Measurements from ENCODE around the gene RASD2.

The RASD2 gene

DNA sequence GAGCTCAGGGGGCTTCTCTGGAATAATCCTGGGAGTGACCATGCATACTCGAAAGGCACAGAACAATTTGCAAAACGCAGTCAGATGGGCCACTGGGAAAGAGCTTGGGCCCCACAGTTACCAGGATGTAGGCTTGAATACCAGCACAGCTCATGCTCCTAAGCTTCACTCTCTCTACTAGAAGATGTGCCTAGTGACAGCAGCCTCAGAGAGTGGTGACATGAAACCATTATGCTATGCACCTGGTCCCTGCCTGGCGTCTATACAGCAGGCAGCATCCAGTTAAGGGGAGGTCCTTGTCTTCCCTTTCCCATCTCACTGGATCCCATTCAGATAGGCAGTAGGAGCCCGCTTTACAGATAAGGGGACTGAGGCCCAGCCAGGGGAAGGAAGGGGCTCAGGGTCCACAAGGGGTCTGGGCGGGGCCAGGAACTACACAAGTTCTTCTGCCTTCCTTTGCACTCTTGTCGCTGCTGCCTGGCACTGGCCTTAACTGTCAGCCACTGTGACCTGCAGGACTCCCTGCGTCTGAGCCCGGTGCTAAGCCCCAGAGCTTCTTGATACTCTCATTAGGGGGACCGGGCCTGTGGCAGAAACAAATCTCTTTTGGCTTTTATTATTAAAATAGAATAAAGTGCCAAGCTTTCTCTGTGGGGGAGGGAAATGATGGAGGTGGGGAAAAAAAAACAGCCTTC, 21.2 kb upstream of the RASD2 start:
- no peak for DNase-seq

DNA sequence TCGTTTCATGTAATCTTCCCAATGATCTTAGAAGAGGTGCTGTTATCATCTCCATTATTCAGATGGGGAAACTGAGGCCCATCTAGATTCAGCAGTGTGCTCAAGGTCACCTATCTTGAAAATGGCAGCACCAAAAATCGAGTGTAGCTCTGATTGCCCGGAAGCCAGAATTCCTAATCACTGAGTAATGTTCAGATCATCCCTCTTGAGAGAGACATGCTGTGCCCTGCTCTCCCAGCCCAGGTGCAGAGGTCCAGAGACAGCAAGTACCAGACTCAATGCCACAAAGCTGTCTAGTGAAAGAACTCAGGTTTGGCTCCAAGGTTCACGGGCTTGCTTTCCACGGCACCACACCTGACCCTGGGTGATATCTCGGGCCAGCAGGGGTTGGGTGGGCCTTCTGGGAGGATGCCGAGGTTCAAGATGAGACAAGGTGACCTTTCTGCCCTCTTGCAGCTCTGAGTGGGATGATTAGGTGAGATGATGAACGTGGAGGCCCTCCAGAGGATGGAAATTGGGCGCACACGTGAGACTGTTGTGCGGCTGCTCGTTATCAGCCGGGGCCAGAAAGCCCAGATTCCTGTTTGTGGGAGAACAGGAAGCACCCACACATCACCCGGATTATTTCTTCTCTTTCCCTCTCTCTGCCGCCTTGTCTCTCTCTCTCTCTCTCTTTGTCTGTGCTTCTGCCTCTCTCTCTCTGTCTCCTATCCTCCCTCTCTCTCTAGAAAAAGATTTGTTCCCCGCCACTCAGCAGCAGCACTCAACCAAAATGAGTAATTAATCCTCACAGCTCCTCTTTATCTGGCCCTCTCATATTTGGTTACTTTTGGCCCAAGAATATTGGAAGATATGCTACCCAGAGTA, 19.0 kb upstream of the RASD2 start:
- DNase-seq = no peak

GRCh38 chr22:35522225-35523149, 18.1 kb upstream of the RASD2 start:
- no peak for DNase-seq

DNA sequence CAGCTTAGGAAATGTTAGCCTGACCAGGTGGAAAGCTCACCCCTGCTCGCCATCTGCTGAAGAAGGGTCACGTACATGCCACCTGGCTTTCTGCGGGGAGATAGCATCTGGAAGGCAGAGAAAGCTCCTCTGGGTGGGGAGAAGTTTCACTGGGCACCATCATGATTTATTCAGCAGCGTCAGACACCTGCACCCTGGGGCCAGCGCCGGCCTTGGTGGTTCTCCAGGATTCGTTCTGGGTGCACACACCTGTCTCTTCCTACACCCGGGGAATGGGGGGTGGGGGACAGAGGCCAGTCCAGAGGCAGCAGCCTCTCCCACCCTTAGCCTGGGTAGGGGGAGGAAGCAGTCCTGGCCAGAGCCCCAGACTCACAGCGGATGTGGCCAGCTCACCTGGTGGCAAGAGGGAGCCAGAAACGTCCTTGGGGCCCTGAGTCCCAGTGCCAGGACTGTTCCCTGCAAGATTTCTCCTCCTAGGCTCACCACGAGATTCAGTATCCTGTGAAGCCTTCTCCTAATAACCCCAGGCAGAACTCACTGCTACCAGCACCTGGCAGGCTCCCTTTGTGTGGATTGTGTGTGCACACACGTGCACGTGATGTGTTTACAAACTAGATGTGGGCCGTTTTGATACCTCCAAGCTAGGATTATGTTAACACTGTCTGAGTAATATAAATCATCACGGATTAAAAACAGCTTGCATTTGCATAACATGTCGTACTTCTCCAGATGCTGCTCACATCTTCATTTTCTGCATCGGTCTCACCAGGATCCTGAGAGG, 17.3 kb upstream of the RASD2 start:
- no peak for DNase-seq

DNA sequence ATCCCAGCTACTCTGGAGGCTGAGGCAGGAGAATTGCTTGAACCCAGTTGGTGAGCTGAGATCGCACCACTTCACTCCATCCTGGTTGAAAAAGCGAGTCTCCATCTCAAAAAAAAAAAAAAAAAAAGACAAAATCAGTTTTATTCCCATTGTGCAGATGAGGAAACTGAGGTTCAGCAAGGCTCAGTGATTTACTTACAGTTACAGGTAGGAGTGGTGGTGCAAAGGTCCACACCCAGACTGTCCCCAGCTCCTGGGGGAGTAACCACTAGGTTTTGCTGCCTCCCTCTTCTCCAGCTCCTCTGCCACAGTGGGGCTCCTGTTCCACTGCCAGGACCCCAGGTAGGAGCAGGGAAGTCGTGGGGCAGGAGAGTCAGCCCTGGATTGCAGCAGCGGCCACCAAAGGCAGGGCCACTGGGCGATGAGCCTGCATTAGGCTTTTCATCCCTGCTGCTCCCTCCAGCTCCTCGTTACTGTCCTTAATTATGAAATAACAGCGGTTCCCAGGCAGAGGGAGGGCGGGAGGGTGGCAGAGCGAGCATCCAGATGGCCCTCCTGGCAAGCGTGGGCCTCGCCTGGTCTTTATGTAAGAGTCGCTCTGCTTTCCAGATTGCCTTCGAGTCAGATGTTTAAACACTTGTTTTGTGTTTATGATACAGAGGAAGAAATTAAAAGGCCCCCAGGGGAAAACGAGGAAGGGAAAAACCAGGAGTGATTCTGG, 15.5 kb upstream of the RASD2 start:
- DNase-seq = peak in 1 of 2 experiments; percentile 71

DNA sequence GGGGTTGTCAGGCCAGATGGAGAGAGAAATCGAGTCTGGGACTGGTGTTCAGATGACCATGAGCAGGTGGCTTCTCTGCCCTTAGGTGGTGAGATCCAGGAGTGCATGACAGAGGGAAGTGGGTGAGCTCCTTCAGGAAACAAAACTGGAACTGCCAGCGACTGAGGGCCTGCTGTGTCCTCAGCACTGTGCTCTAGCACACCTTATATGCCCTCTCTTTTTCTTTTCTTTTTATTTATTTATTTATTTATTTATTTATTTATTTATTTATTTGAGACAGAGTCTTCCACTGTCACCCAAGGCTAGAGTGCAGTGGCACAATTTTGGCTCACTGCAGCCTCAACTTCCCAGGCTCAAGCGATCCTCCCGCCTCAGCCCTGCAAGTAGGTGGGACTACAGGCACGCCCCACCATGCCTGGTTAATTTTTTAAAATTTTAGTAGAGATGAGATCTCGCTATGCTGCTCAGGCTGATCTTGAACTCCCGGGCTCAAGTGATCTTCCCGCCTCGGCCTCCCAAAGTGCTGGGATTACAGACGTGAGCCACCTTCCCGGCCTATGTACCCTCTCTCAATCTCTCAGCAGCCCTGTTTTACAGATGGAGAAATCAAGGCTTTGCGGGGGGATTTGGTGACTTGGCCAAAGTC, 14.8 kb upstream of the RASD2 start:
- no peak for DNase-seq

DNA sequence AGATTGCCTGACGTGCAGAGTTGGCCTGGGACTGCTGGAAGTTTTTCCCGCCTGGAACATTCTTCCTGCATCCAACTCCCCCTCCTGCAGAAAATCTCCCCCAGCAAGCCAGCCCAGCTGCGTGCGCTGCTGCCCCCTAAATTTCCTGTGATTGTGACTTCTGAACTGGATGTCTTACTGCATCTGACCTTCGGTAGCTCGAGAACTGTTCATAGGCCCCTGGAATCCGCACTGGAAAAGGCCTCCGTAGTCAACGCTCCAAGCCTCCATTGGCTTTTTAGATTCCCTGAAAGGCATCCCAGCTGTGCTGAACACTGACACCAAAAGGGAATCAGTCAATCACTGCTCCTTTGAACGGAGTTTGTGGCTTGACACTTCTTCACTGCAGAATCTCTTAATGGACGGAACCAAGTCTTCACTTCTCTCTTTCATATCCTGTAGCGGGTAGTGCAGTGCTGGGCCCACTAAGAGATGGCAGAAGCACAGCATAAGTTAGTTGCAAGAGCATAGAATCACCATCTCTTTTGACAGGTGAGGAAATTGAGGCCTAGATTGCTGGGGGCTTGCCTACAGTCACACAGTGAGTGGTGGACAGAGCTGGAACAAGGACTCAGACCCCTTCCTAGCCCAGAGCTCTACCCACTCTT, 14.2 kb upstream of the RASD2 start:
- no peak for DNase-seq

DNA sequence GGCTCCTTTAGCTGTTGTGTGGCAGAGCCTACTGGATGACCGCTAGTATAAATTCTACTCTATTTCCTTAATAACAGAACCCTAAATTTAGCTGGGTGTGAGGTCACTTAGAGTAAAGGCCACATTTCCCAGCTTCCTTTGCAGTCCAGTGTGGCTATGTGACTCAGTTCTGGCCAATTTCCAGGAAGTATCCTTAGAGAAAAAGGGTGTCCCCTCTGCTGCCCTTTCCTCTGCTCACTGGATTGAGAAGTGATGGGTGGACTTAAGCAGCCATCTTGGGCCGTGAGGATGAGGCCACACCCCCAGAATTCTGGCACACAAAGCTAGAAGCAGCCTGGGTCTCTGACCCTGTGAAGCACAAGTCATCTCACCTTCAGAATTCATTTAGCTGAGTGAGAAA, 11.7 kb upstream of the RASD2 start:
- no peak for DNase-seq

DNA sequence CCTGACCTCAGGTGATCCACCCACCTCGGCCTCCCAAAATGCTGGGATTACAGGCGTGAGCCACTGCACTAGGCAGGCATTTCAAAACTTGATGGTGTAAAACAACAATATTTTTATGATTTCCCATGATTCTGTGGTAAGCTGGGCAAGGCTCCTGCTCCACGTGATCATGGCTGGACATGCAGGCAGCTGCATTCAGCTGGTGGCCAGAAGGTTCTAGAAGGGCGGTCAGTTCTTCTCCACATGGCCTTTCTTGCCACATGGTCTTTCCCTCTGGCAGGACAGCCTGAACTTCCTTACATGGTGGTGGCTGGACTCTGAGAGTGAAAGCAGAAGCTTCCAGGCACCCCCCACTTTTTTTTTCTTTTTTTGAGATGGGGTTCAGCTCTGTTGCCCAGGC, 9.9 kb upstream of the RASD2 start:
- DNase-seq = no peak

GRCh38 chr22:35531202-35531601, 9.4 kb upstream of the RASD2 start:
- DNase-seq = no peak

- no peak for DNase-seq
Measured at GRCh38 chr22:35531676-35532075, 9.0 kb upstream of the RASD2 start.

GRCh38 chr22:35533365-35534029, 7.1 kb upstream of the RASD2 start:
- no peak for DNase-seq

- no peak for DNase-seq
Measured at GRCh38 chr22:35534091-35534490, 6.5 kb upstream of the RASD2 start.

GRCh38 chr22:35537232-35537631, 3.4 kb upstream of the RASD2 start:
- DNase-seq = no peak

DNA sequence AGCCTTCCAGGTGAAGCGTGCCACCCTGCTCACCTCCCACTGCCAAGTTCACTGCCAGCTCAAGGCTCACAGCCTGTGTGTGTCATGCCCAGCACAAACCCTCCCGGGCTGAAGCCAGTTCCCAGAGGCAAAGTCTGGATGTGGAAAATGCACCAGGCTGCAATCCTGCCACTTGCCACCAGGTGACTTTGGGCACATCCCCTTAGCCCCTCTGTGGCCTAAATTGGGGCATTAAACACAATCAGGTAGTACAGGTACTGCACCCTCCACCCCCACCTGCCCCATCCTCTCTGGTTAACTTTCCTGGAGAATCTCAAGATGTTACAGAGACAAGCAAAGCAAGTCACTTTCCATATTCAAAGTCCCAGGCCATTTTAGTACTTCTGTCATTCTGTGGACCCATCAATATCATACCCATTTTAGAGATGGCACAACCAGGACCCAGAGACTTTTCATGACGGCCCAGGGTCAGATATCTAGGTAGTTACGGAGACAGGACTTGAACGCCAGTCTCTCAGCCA, 1.8 kb upstream of the RASD2 start:
- DNase-seq = no peak

GRCh38 chr22:35539487-35539886, 1.1 kb upstream of the RASD2 start:
- DNase-seq = no peak

GRCh38 chr22:35539910-35540594, 579 bp upstream of the RASD2 start:
- DNase-seq = no peak

DNA sequence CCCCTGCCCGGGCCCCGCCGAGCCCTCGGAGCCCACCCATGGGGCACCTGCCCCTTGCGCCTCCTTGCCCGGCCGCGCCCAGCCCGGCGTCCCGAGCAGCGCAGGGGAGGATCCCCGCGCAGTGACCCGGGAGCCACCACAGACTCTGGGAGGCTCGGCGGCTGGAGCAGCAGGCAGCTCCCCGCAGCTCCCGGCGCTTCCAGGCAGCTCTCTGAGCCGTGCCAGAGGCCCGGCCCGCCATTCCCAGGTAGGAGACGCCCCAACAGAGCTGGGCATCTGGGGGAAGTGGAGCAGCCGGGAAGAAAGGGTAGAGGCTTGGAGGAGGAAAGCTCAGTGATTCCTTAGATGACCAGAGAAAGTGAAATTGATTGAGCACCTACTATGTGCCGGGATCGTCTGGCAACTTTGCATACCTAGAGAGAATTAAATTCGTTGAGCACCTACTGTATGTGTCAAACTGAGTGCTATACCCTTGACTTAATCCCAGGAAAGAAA, 670 bp downstream of the RASD2 start:
- DNase-seq = no peak
